ENCODE results near the gene P2RY1.
"Not testable (repeated sequence)": the region's sequence is repeated elsewhere in the genome, so short reads cannot be mapped to it uniquely, and the experiment has no call there.

Gene P2RY1

GRCh38 chr3:152841131-152841530, 6.2 kb downstream of the P2RY1 start:
- DNase-seq = no peak

- DNase-seq = no peak
Measured at GRCh38 chr3:152842413-152842812, 7.5 kb downstream of the P2RY1 start.

GRCh38 chr3:152843955-152844354, 9.0 kb downstream of the P2RY1 start:
- DNase-seq = no peak

GRCh38 chr3:152846572-152847202, 11.8 kb downstream of the P2RY1 start:
- DNase-seq = not testable (repeated sequence)

GRCh38 chr3:152847599-152847998, 12.7 kb downstream of the P2RY1 start:
- DNase-seq = not testable (repeated sequence)

GRCh38 chr3:152849996-152850578, 15.2 kb downstream of the P2RY1 start:
- no peak for DNase-seq

GRCh38 chr3:152853196-152853595, 18.3 kb downstream of the P2RY1 start:
- no peak for DNase-seq

GRCh38 chr3:152857082-152857481, 22.2 kb downstream of the P2RY1 start:
- no peak for DNase-seq

- no peak for DNase-seq
Measured at GRCh38 chr3:152858170-152858800, 23.4 kb downstream of the P2RY1 start.

GRCh38 chr3:152860736-152861135, 25.8 kb downstream of the P2RY1 start:
- no peak for DNase-seq

GRCh38 chr3:152865668-152866245, 30.8 kb downstream of the P2RY1 start:
- DNase-seq = no peak

- no peak for DNase-seq
Measured at GRCh38 chr3:152870027-152870426, 35.1 kb downstream of the P2RY1 start.

GRCh38 chr3:152873314-152873713, 38.4 kb downstream of the P2RY1 start:
- not testable (repeated sequence) for DNase-seq

- no peak for DNase-seq
Measured at GRCh38 chr3:152874896-152875749, 40.2 kb downstream of the P2RY1 start.

GRCh38 chr3:152879130-152879789, 44.3 kb downstream of the P2RY1 start:
- DNase-seq = no peak

GRCh38 chr3:152879790-152880174, 44.9 kb downstream of the P2RY1 start:
- DNase-seq = no peak

GRCh38 chr3:152885076-152885475, 50.1 kb downstream of the P2RY1 start:
- DNase-seq = no peak
